Uterus (tissue), 4 donors: ENCODE data around the gene DOCK4. TPM values are rescaled to one million over a fixed set of nuclear protein-coding genes. Genes with fewer than 3 reads are reported as not detected.

Source experiments
- DNase-seq, 2 donors: peaks; one replicate each; pipeline ENCODE4 v3.0.0-alpha.2; 2019 to 2020
- H3K27ac ChIP-seq, 2 donors: fragments of 200-600 bp; sonication (generic); 1 replicate in 1 of 2; 2 replicates in 1 of 2; pipeline ENCODE4 v1.5.1; 2016 to 2018
- H3K27me3 ChIP-seq, 2 donors: fragments of 200-600 bp; sonication (generic); one replicate each; pipeline ENCODE4 v1.5.1; 2018 to 2019; ENCODE audit warnings: control low read depth in 1 of 2
- H3K36me3 ChIP-seq, 2 donors: fragments of 200-600 bp; sonication (generic); one replicate each; pipeline ENCODE4 v1.5.1; 2019; ENCODE audit warnings: control low read depth in 1 of 2
- H3K4me1 ChIP-seq, 2 donors: fragments of 200-600 bp; sonication (generic); one replicate each; pipeline ENCODE4 v1.5.1; 2018 to 2019; ENCODE audit warnings: control low read depth in 1 of 2
- H3K4me3 ChIP-seq, 2 donors: fragments of 200-600 bp; sonication (generic); 1 replicate in 1 of 2; 2 replicates in 1 of 2; pipeline ENCODE4 v1.5.1; 2018 to 2019; ENCODE audit warnings: mild to moderate bottlenecking in 1 of 2
- H3K9me3 ChIP-seq, 2 donors: fragments of 200-600 bp; sonication (generic); one replicate each; pipeline ENCODE4 v1.5.1; 2019; ENCODE audit warnings: control low read depth in 1 of 2
- POLR2A ChIP-seq, 2 donors: fragments of 450-650 bp; IDR thresholded peaks; one replicate each; pipeline ENCODE4 v1.6.1; 2016; ENCODE audit warnings: antibody characterized with exemption in 2 of 2, mild to moderate bottlenecking in 1 of 2, moderate library complexity in 1 of 2
- intact Hi-C: fragments of 100-400 bp; cut with DNase I; formaldehyde crosslinking; loops from one replicate; pipeline ENCODE4 v1.15.1; 2023; ENCODE audit warnings: low total_unique reads
- total RNA-seq, 4 donors: library from RNA; depleted of rRNA in 3 of 4; stranded (reverse); fragments of >200 nt in 3 of 4; gene quantifications; one replicate each; pipeline versions ENCODE4 v1.1.0 to v1.2.4, GENCODE V29; 2014 to 2023
- TF ChIP-seq, protein P1 (sequence below), 4 experiments: fragments of 200-600 bp in 2 of 4; fragments of 450-650 bp in 2 of 4; sonication (generic) in 2 of 4; IDR thresholded peaks; one replicate each; pipeline ENCODE4 v1.5.1; 2016 to 2019; ENCODE audit warnings: antibody characterized with exemption in 4 of 4, mild to moderate bottlenecking in 2 of 4, moderate library complexity in 1 of 4
- donor health status: DM: yes; HTN: yes; CAD: no.

DOCK4 gene
- total RNA-seq, 4 donors from 2014 or later: 48.8 to 217 (median 72.3) TPM

DNA sequence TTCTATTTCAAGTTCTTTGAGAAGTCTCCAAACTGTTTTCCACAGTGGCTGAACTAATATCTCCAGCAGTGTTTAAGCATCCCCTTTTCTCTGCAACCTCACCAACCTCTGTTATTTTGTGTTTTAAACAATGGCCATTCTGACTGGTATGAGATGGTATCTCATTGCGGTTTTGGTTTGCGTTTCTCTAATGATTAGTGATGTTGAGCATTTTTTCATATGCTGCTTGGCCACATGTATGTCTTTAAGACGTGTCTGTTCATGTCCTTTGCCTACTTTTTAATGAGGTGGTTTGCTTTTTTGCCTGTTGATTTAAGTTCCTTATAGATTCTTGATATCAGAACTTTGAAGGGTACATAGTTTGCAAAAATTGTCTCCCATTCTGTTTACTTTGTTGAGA, 487.3 kb downstream of the DOCK4 start:
- H3K27ac ChIP-seq: no peak overlapping the region

DNA sequence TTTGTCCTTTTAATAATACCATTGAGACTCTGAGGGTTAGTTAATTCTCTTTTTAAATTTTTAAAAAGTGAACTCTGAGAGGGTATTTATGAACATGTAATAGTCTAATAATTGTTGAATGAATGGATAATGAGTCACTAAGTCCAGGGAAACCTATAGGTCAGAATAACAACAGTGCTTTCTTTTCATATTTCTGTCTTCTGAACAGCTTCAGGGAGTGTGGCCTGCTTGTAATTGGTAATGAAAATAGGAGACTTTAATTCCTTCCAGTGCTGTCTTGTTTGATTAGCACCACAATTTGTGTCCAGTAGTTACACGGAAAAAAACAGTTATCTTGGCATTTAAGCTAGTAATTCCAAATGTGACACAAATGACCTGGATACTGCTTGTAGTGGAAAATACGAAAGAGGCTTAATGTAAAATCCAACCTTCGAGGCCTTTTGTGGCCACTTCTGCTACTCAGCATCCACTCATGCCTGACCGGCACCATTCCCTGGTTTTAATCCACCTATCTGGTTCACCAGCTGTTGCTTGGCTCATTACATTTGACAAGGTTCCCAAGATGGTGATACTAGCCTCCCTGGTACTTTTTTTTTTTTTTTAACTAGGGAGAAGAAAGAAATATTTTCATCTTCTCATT, 494.7 kb downstream of the DOCK4 start:
- TF ChIP-seq POLR2A (IDR thresholded peaks at IDR 0.05): no peak
- TF ChIP-seq, protein P1, sequence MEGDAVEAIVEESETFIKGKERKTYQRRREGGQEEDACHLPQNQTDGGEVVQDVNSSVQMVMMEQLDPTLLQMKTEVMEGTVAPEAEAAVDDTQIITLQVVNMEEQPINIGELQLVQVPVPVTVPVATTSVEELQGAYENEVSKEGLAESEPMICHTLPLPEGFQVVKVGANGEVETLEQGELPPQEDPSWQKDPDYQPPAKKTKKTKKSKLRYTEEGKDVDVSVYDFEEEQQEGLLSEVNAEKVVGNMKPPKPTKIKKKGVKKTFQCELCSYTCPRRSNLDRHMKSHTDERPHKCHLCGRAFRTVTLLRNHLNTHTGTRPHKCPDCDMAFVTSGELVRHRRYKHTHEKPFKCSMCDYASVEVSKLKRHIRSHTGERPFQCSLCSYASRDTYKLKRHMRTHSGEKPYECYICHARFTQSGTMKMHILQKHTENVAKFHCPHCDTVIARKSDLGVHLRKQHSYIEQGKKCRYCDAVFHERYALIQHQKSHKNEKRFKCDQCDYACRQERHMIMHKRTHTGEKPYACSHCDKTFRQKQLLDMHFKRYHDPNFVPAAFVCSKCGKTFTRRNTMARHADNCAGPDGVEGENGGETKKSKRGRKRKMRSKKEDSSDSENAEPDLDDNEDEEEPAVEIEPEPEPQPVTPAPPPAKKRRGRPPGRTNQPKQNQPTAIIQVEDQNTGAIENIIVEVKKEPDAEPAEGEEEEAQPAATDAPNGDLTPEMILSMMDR (IDR thresholded peaks at IDR 0.05): no peak
- H3K4me1 ChIP-seq: no peaks in the 10 kb centered on the region
- no peak overlapping the region for H3K4me3 ChIP-seq
- intact Hi-C loops: no loop called here
- no peak overlapping the region for H3K27ac ChIP-seq
- H3K9me3 ChIP-seq: no peaks in the 10 kb centered on the region
- H3K27me3 ChIP-seq: no peaks in the 10 kb centered on the region
- DNase-seq: no peak
- H3K36me3 ChIP-seq: no peaks in the 10 kb centered on the region

More for the DNA sequence above, 487.3 kb downstream of the DOCK4 start:
- TF ChIP-seq POLR2A (IDR thresholded peaks at IDR 0.05): no peak
- TF ChIP-seq, protein P1 (IDR thresholded peaks at IDR 0.05): no peak
- DNase-seq: no peak
- no peaks in the 10 kb centered on the region for H3K36me3 ChIP-seq
- H3K9me3 ChIP-seq: no peaks in the 10 kb centered on the region
- H3K4me3 ChIP-seq: no peak overlapping the region
- intact Hi-C loops: no loop called here
- H3K4me1 ChIP-seq: no peaks in the 10 kb centered on the region
- H3K27me3 ChIP-seq: no peaks in the 10 kb centered on the region

DNA sequence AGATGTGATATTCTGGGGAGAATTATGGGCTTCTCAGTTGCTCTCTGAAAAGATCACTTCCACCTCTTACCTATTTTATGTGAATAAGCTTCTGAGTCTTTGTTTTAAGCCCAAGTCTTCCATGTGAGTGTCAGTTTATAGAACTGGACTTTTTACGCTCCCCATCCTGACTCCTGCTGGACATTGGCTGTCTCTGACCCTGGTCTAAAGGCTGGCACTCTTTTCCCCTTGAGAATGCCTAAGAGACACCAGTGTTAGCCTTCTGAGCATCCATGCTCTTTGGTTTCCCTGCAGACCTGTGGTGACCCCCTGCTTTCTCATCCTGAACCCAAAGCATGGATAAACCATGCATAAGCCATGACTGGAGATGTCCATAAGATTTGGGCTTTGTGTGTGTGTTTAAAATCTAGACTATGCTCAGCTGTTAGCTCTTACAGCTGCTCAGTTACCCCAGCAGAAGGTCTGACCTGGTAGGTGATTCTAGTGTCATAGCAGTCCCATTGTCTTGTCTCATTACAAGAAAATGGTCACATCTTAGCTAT, 495.3 kb downstream of the DOCK4 start:
- intact Hi-C loops: no loop called here
- H3K27ac ChIP-seq: no peak overlapping the region
- TF ChIP-seq, protein P1 (IDR thresholded peaks at IDR 0.05): no peak
- TF ChIP-seq POLR2A (IDR thresholded peaks at IDR 0.05): no peak
- no peak overlapping the region for H3K4me3 ChIP-seq
- H3K27me3 ChIP-seq: no peaks in the 10 kb centered on the region
- H3K9me3 ChIP-seq: no peaks in the 10 kb centered on the region
- no peak for DNase-seq
- H3K36me3 ChIP-seq: no peaks in the 10 kb centered on the region
- no peaks in the 10 kb centered on the region for H3K4me1 ChIP-seq

DNA sequence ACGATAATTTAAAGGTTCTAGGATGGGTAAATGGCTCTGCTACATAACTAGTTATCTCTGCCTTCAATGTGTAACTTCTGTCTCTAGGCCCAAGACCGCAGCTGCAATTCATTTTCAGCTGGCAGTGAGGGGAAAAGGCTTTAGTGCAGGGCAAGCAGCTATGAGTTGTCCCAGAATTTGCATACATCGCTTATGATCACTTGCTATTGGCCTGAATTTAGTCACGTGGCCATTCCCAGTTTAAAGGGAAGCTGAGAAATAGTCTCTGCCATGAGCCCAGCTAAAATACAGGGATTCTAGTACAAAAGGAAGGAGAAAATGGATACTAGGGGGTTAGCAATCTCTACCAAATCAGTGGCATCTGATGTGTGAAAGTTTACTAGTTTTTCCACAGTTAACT, 498.1 kb downstream of the DOCK4 start:
- Histone ChIP-seq H3K27me3 (no peaks in the 10 kb centered on the region), H3K27ac (no peak overlapping the region), H3K4me3 (no peak overlapping the region), H3K4me1 (no peaks in the 10 kb centered on the region), H3K9me3 (no peaks in the 10 kb centered on the region), H3K36me3 (no peaks in the 10 kb centered on the region)
- DNase-seq: no peak
- intact Hi-C loops: no loop called here
- no peak for TF ChIP-seq POLR2A (IDR thresholded peaks at IDR 0.05)
- TF ChIP-seq, protein P1 (IDR thresholded peaks at IDR 0.05): no peak

DNA sequence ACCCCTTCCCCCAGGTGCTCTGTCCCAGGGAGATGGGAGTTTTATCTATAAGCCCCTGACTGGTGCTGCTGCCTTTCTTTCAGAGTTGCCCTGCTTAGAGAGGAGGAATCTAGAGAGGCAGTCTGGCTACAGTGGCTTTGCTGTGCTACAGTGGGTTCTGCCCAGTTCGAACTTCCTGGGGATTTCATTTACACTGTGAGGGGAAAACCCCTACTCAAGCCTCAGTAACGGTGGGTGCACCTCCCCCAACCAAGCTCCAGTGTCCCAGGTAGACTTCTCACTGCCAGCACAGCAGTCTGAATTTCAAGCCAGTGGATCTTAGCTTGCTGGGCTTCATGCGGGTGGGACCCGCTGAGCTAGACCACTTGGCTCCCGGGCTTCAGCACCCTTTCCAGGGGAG, 500.4 kb downstream of the DOCK4 start:
- intact Hi-C loops: no loop called here
- Histone ChIP-seq H3K4me1 (no peaks in the 10 kb centered on the region), H3K9me3 (no peaks in the 10 kb centered on the region)

More for the DNA sequence above, 500.4 kb downstream of the DOCK4 start:
- Histone ChIP-seq H3K27ac (no peak overlapping the region), H3K36me3 (no peaks in the 10 kb centered on the region), H3K27me3 (no peaks in the 10 kb centered on the region), H3K4me3 (no peak overlapping the region)
- TF ChIP-seq, protein P1 (IDR thresholded peaks at IDR 0.05): no peak
- TF ChIP-seq POLR2A (IDR thresholded peaks at IDR 0.05): no peak
- DNase-seq: no peak
